Fibroblast of lung (primary cell): ENCODE measurements around the gene GREB1. TPM values are rescaled to one million over a fixed set of nuclear protein-coding genes. Genes with fewer than 3 reads are reported as not detected.

Experiments
- DNase-seq, 2 donors: peaks; one replicate each; pipeline versions ENCODE4 v3.0.0 to v3.0.0-alpha.2; 2010; ENCODE audit warnings: low read depth in 2 of 2
- H2AFZ ChIP-seq: 2 replicates; pipeline ENCODE4 v1.5.1; 2012; ENCODE audit warnings: low read length, control low read depth, inconsistent platforms
- H3K27ac ChIP-seq: 2 replicates; pipeline ENCODE4 v1.5.1; 2011; ENCODE audit warnings: low read length, control low read depth; ENCODE audit not compliant: insufficient read depth
- H3K27me3 ChIP-seq: 2 replicates; pipeline ENCODE4 v1.5.1; 2011; ENCODE audit warnings: mild to moderate bottlenecking, low read length; ENCODE audit not compliant: control insufficient read depth, insufficient read depth
- H3K36me3 ChIP-seq: 2 replicates; pipeline ENCODE4 v1.5.1; 2011; ENCODE audit warnings: low read length; ENCODE audit not compliant: control insufficient read depth, insufficient read depth
- H3K4me1 ChIP-seq: 2 replicates; pipeline ENCODE4 v1.5.1; 2011; ENCODE audit warnings: low read length; ENCODE audit not compliant: control insufficient read depth, insufficient read depth; ENCODE audit errors: extremely low read depth
- H3K4me2 ChIP-seq: 2 replicates; pipeline ENCODE4 v1.5.1; 2011; ENCODE audit warnings: low read length, control low read depth; ENCODE audit not compliant: insufficient read depth; ENCODE audit errors: extremely low read depth
- H3K4me3 ChIP-seq, 4 experiments: fragments of 200-600 bp in 1 of 4; sonication (generic) in 1 of 4; replicated peaks in 1 of 4; 2 replicates each; pipeline ENCODE4 v1.5.1; 2011 to 2016; ENCODE audit warnings: low read length in 4 of 4, low read depth in 3 of 4, mild to moderate bottlenecking in 3 of 4, control low read depth in 2 of 4, inconsistent platforms in 1 of 4, mixed read lengths in 1 of 4; ENCODE audit not compliant: insufficient read depth in 1 of 4; ENCODE audit errors: control extremely low read depth in 1 of 4
- H3K79me2 ChIP-seq: 2 replicates; pipeline ENCODE4 v1.5.1; 2012; ENCODE audit warnings: mild to moderate bottlenecking, low read length, inconsistent platforms; ENCODE audit not compliant: control insufficient read depth, insufficient read depth
- H3K9ac ChIP-seq: 2 replicates; pipeline ENCODE4 v1.5.1; 2011; ENCODE audit warnings: mild to moderate bottlenecking, low read length, control low read depth; ENCODE audit not compliant: insufficient read depth
- H3K9me3 ChIP-seq: 2 replicates; pipeline ENCODE4 v1.5.1; 2012; ENCODE audit warnings: low read depth, low read length; ENCODE audit not compliant: control insufficient read depth, insufficient read depth
- H4K20me1 ChIP-seq: 2 replicates; pipeline ENCODE4 v1.5.1; 2011; ENCODE audit warnings: low read length; ENCODE audit not compliant: control insufficient read depth, insufficient read depth; ENCODE audit errors: extremely low read depth
- CTCF ChIP-seq, 2 donors: IDR thresholded peaks in 1 of 2; conservative IDR thresholded peaks in 1 of 2; 1 replicate in 1 of 2; 2 replicates in 1 of 2; pipeline ENCODE4 v1.5.1; 2011 to 2012; ENCODE audit warnings: low read length in 2 of 2, control low read depth in 1 of 2, inconsistent platforms in 1 of 2, low read depth in 1 of 2, mild to moderate bottlenecking in 1 of 2
- EZH2 ChIP-seq: IDR thresholded peaks from 2 replicates; pipeline ENCODE4 v1.5.1; 2012; ENCODE audit warnings: low read length, control low read depth, mild to moderate bottlenecking; ENCODE audit errors: missing control alignments
- polyA plus RNA-seq, 2 donors: library from polyadenylated mRNA; depleted of rRNA in 1 of 2; stranded (reverse) in 1 of 2; unstranded in 1 of 2; fragments of >200 nt; gene quantifications; 2 replicates each; pipeline ENCODE4 v1.2.1, GENCODE V29; 2011 to 2012; ENCODE audit warnings: missing spikeins in 1 of 2
- total RNA-seq: library from RNA; depleted of rRNA; stranded (reverse); fragments of >200 nt; gene quantifications from 2 replicates; pipeline ENCODE4 v1.2.1, GENCODE V29; 2014

Gene GREB1
- total and polyA plus RNA-seq, 2 donors (not counting 1 experiment from before 2014, with no cell fraction given): 0.06 to 2.0 TPM

- no peak for DNase-seq
- Histone ChIP-seq H3K4me1 (no peaks in the 10 kb centered on the region), H3K9me3 (no peaks in the 10 kb centered on the region), H3K79me2 (no peaks in the 10 kb centered on the region), H4K20me1 (no peaks in the 10 kb centered on the region), H3K27ac (no peak overlapping the region), H3K4me3 (no peak overlapping the region), H3K27me3 (peaks cover 8% of the 10 kb centered on the region), H3K9ac (no peak overlapping the region), H3K4me2 (no peak overlapping the region), H3K36me3 (no peaks in the 10 kb centered on the region), H2AFZ (no peak overlapping the region)
- TF ChIP-seq EZH2 (no peak), CTCF (conservative IDR thresholded peaks at IDR 0.05 in 1 of 2, IDR thresholded peaks at IDR 0.05 in 1 of 2; ENCODE audit: low read depth in 1 of 2, low read length in 2 of 2) (no peak)
These were observed 22.4 kb downstream of the GREB1 start for GRCh38 chr2:11556101-11556806.

GRCh38 chr2:11558214-11558886, 24.5 kb downstream of the GREB1 start:
- H2AFZ ChIP-seq: no peak overlapping the region
- H3K9me3 ChIP-seq: no peaks in the 10 kb centered on the region
- H3K4me1 ChIP-seq: no peaks in the 10 kb centered on the region
- H4K20me1 ChIP-seq: no peaks in the 10 kb centered on the region
- H3K4me2 ChIP-seq: no peak overlapping the region
- no peak overlapping the region for H3K27ac ChIP-seq
- H3K79me2 ChIP-seq: no peaks in the 10 kb centered on the region
- H3K36me3 ChIP-seq: no peaks in the 10 kb centered on the region
- no peak overlapping the region for H3K9ac ChIP-seq
- DNase-seq: no peak
- no peak for TF ChIP-seq EZH2
- no peak for TF ChIP-seq CTCF (conservative IDR thresholded peaks at IDR 0.05 in 1 of 2, IDR thresholded peaks at IDR 0.05 in 1 of 2; ENCODE audit: low read depth in 1 of 2, low read length in 2 of 2)
- H3K27me3 ChIP-seq: peaks cover 8% of the 10 kb centered on the region
- H3K4me3 ChIP-seq: no peak overlapping the region

- Histone ChIP-seq H3K27me3 (peaks cover 8% of the 10 kb centered on the region), H3K27ac (no peak overlapping the region), H3K79me2 (no peaks in the 10 kb centered on the region), H3K4me3 (no peak overlapping the region), H3K9me3 (no peaks in the 10 kb centered on the region), H2AFZ (no peak overlapping the region), H4K20me1 (no peaks in the 10 kb centered on the region), H3K4me1 (no peaks in the 10 kb centered on the region), H3K4me2 (no peak overlapping the region), H3K36me3 (no peaks in the 10 kb centered on the region), H3K9ac (no peak overlapping the region)
- no peak for DNase-seq
- no peak for TF ChIP-seq CTCF (conservative IDR thresholded peaks at IDR 0.05 in 1 of 2, IDR thresholded peaks at IDR 0.05 in 1 of 2; ENCODE audit: low read depth in 1 of 2, low read length in 2 of 2)
These were observed 25.4 kb downstream of the GREB1 start for GRCh38 chr2:11559066-11559785.
